Measurements from ENCODE around the gene CCL27. TPM values are rescaled to one million over a fixed set of nuclear protein-coding genes. Genes with fewer than 3 reads are reported as not detected.

CCL27 gene
- total RNA-seq, 2 donors from 2014 or later = not detected

Other genes with a start within 250 kb of the CCL27 start
- gene FAM219A, start 204.1 kb downstream of the CCL27 start, total RNA-seq = 1 to 10 TPM; 6.8 to 7.2 TPM
- gene DNAI1, start 203.9 kb downstream of the CCL27 start, total RNA-seq = not detected
- 1 to 10 TPM in 1 of 2 donors, under 1 TPM in 1; 0.89 to 2.3 TPM for gene ENHO, start 139.7 kb downstream of the CCL27 start, total RNA-seq
- gene CNTFR, start 72.9 kb downstream of the CCL27 start, total RNA-seq = 10 to 100 TPM in 1 of 2 donors, 1 to 10 TPM in 1; 6.4 to 13.1 TPM
- 10 to 100 TPM; 36.4 to 40.7 TPM for gene RPP25L, start 50.6 kb downstream of the CCL27 start, total RNA-seq
- 10 to 100 TPM; 53.7 to 59.4 TPM for gene DCTN3, start 42.2 kb downstream of the CCL27 start, total RNA-seq
- gene ARID3C, start 33.6 kb downstream of the CCL27 start, total RNA-seq = not detected
- 10 to 100 TPM; 47.7 to 58.4 TPM for gene SIGMAR1, start 24.9 kb downstream of the CCL27 start, total RNA-seq
- gene GALT, start 16.0 kb downstream of the CCL27 start, total RNA-seq = 10 to 100 TPM; 49.6 to 50.5 TPM
- gene IL11RA, start 10.5 kb downstream of the CCL27 start, total RNA-seq = 10 to 100 TPM; 18.6 to 22.4 TPM
- 1 to 10 TPM in 1 of 2 donors, not detected in 1; 2.6 TPM for gene CCL19, start 28.6 kb upstream of the CCL27 start, total RNA-seq
- 10 to 100 TPM; 27.0 to 27.5 TPM for gene CCL21, start 47.5 kb upstream of the CCL27 start, total RNA-seq

Data from left colon (tissue), 2 donors.